HCT116 (cell line): ENCODE measurements around the gene CLIP2. TPM values are rescaled to one million over a fixed set of nuclear protein-coding genes. Genes with fewer than 3 reads are reported as not detected.
A peak's percentile ranks its signal among the peaks of the same experiment; 100 is the strongest.

Source experiments
- ATAC-seq: fragments of 200-7000 bp; cut with Tn5 transposase; 2 replicates; pipeline ENCODE4 v1.9.1; 2020; ENCODE audit warnings: mild to moderate bottlenecking, moderate library complexity
- BruUV-seq: library from RNA; stranded (reverse); fragments of 400-500 nt; replicated peaks from 2 replicates; lab custom pipeline; 2021; lab: Mats Ljungman, UMichigan
- CTCF ChIA-PET: fragments of 300-600 bp; sonication (Branson Sonifier 250); formaldehyde crosslinking; loops from one replicate; lab custom pipeline; 2021; ENCODE audit warnings: antibody characterized with exemption; lab: Charles Lee
- POLR2A ChIA-PET: fragments of 300-600, 350-600 bp; sonication (Branson Sonifier 250); formaldehyde crosslinking; loops from one replicate; lab custom pipeline; 2021; ENCODE audit warnings: antibody characterized with exemption; lab: Charles Lee
- RAD21 ChIA-PET, 2 experiments: fragments of 300-600 bp; sonication (Branson Sonifier 250); formaldehyde crosslinking; loops; one replicate each; lab custom pipeline; 2023; ENCODE audit warnings: low total read pairs in 2 of 2; ENCODE audit not compliant: uncharacterized antibody in 2 of 2, unreplicated experiment in 2 of 2, low non-redundant PET in 1 of 2; lab: Charles Lee
- DNase-seq: peaks from one replicate; pipeline ENCODE4 v3.0.0-alpha.2; 2010; ENCODE audit warnings: low read depth, low spot score
- H2AFZ ChIP-seq: fragments of 200-600 bp; shearing (Covaris generic), sonication (generic); 2 replicates; pipeline ENCODE4 v1.6.1; 2017; ENCODE audit warnings: low read depth, mixed run types, mixed read lengths, antibody characterized with exemption, low read length; ENCODE audit not compliant: poor library complexity, severe bottlenecking
- H3K27ac ChIP-seq: 2 replicates; pipeline ENCODE4 v1.5.1; 2012; ENCODE audit warnings: low read depth, low read length
- H3K27me3 ChIP-seq: fragments of 200-600 bp; sonication (generic); 2 replicates; pipeline ENCODE4 v1.6.1; 2016; ENCODE audit warnings: mixed run types, low read length, mixed read lengths; ENCODE audit not compliant: insufficient read depth
- H3K36me3 ChIP-seq, 2 experiments: fragments of 200-500 bp in 1 of 2; fragments of 200-600 bp in 1 of 2; sonication (Bioruptor generic) in 1 of 2; sonication (generic) in 1 of 2; 2 replicates each; pipeline versions ENCODE4 v1.5.1 to v1.6.1; 2014 to 2016; ENCODE audit warnings: low read length in 2 of 2, inconsistent platforms in 1 of 2, mixed read lengths in 1 of 2, mixed run types in 1 of 2; ENCODE audit not compliant: insufficient read depth in 2 of 2, control insufficient read depth in 1 of 2
- H3K4me1 ChIP-seq, 2 experiments: fragments of 200-600 bp in 1 of 2; sonication (generic) in 1 of 2; 2 replicates each; pipeline versions ENCODE4 v1.5.1 to v1.6.1; 2012 to 2017; ENCODE audit warnings: low read length in 2 of 2, inconsistent platforms in 1 of 2, mild to moderate bottlenecking in 1 of 2, mixed read lengths in 1 of 2, mixed run types in 1 of 2, moderate library complexity in 1 of 2; ENCODE audit not compliant: insufficient read depth in 2 of 2, control insufficient read depth in 1 of 2
- H3K4me2 ChIP-seq: fragments of 200-600 bp; sonication (generic); 2 replicates; pipeline ENCODE4 v1.6.1; 2017; ENCODE audit warnings: mixed run types, low read length, mixed read lengths
- H3K4me3 ChIP-seq, 2 experiments: fragments of 200-600 bp in 1 of 2; sonication (generic) in 1 of 2; replicated peaks in 1 of 2; 2 replicates each; pipeline ENCODE4 v1.5.1; 2011 to 2016; ENCODE audit warnings: low read length in 2 of 2, control low read depth in 1 of 2, low read depth in 1 of 2, mild to moderate bottlenecking in 1 of 2, mixed read lengths in 1 of 2, mixed run types in 1 of 2
- H3K79me2 ChIP-seq: fragments of 200-600 bp; sonication (generic); 2 replicates; pipeline ENCODE4 v1.6.1; 2017; ENCODE audit warnings: mild to moderate bottlenecking, mixed run types, low read length, moderate library complexity, mixed read lengths; ENCODE audit not compliant: insufficient read depth
- H3K9ac ChIP-seq: fragments of 200-600 bp; sonication (generic); 2 replicates; pipeline ENCODE4 v1.6.1; 2016; ENCODE audit warnings: low read length, mixed read lengths
- H3K9me2 ChIP-seq: fragments of 200-600 bp; sonication (generic), shearing (Covaris generic); 2 replicates; pipeline ENCODE4 v1.6.1; 2017; ENCODE audit warnings: mixed run types, mild to moderate bottlenecking, moderate library complexity; ENCODE audit not compliant: insufficient read depth
- H3K9me3 ChIP-seq, 2 experiments: fragments of 200-500 bp in 1 of 2; fragments of 200-600 bp in 1 of 2; sonication (Bioruptor generic) in 1 of 2; sonication (generic) in 1 of 2; 2 replicates each; pipeline ENCODE4 v1.6.1; 2014 to 2017; ENCODE audit warnings: low read length in 2 of 2, mixed read lengths in 2 of 2, inconsistent platforms in 1 of 2, low read depth in 1 of 2, mild to moderate bottlenecking in 1 of 2, mixed run types in 1 of 2, moderate library complexity in 1 of 2; ENCODE audit not compliant: control insufficient read depth in 1 of 2, insufficient read depth in 1 of 2
- H4K20me1 ChIP-seq: fragments of 200-600 bp; sonication (generic), shearing (Covaris generic); 2 replicates; pipeline ENCODE4 v1.6.1; 2017; ENCODE audit warnings: mixed run types, mild to moderate bottlenecking, moderate library complexity; ENCODE audit not compliant: insufficient read depth
- CBX3 ChIP-seq: IDR thresholded peaks from 2 replicates; pipeline ENCODE4 v1.6.1; 2012; ENCODE audit warnings: low read depth
- EGR1 ChIP-seq: IDR thresholded peaks from 2 replicates; pipeline ENCODE4 v1.6.1; 2012; ENCODE audit warnings: low read depth
- ELF1 ChIP-seq: IDR thresholded peaks from 2 replicates; pipeline ENCODE4 v1.6.1; 2012; ENCODE audit warnings: low read depth, borderline replicate concordance
- EZH2phosphoT487 ChIP-seq: fragments of 200-600 bp; IDR thresholded peaks from 2 replicates; pipeline ENCODE4 v1.6.1; 2018; ENCODE audit warnings: antibody characterized with exemption, borderline replicate concordance
- POLR2A ChIP-seq: IDR thresholded peaks from 2 replicates; pipeline ENCODE4 v1.7.0; 2011; ENCODE audit warnings: borderline replicate concordance; ENCODE audit not compliant: insufficient read depth, insufficient read length; ENCODE audit errors: extremely low read depth
- POLR2AphosphoS5 ChIP-seq: IDR thresholded peaks from 2 replicates; pipeline ENCODE4 v1.6.1; 2011; ENCODE audit warnings: mild to moderate bottlenecking, low read depth, low read length, moderate library complexity
- REST ChIP-seq: IDR thresholded peaks from 2 replicates; pipeline ENCODE4 v1.6.1; 2012; ENCODE audit warnings: low read depth
- SRF ChIP-seq: IDR thresholded peaks from 2 replicates; pipeline ENCODE4 v1.6.1; 2012; ENCODE audit warnings: low read depth
- YY1 ChIP-seq: IDR thresholded peaks from 2 replicates; pipeline ENCODE4 v1.6.1; 2011; ENCODE audit warnings: low read length, low read depth, moderate library complexity, mild to moderate bottlenecking; ENCODE audit not compliant: insufficient replicate concordance; ENCODE audit errors: extremely low read depth
- ZNF274 ChIP-seq: fragments of 200-500 bp; sonication (Bioruptor generic); IDR thresholded peaks from 2 replicates; pipeline ENCODE4 v1.6.1; 2014; ENCODE audit warnings: mild to moderate bottlenecking, low read depth, low read length, inconsistent platforms
- intact Hi-C: fragments of 100-400 bp; cut with micrococcal nuclease; formaldehyde crosslinking; loops from 2 replicates; pipeline ENCODE4 v1.10.0; 2022
- total RNA-seq: library from RNA; stranded (reverse); gene quantifications from one replicate; pipeline ENCODE4 v1.2.1, GENCODE V29; 2021; ENCODE audit not compliant: unreplicated experiment
- TF ChIP-seq, protein P1 (sequence below): IDR thresholded peaks from 2 replicates; pipeline ENCODE4 v1.6.1; 2011; ENCODE audit warnings: mild to moderate bottlenecking, low read length, moderate library complexity; ENCODE audit not compliant: insufficient replicate concordance; ENCODE audit errors: extremely low read depth

The CLIP2 gene
- total RNA-seq, 1 experiment from 2014 or later: 40.1 TPM

GRCh38 chr7:74302745-74303221, 13.6 kb downstream of the CLIP2 start:
- no peak overlapping the region for H3K4me3 ChIP-seq
- H3K9me2 ChIP-seq: no peaks in the 10 kb centered on the region
- TF ChIP-seq, protein P1, sequence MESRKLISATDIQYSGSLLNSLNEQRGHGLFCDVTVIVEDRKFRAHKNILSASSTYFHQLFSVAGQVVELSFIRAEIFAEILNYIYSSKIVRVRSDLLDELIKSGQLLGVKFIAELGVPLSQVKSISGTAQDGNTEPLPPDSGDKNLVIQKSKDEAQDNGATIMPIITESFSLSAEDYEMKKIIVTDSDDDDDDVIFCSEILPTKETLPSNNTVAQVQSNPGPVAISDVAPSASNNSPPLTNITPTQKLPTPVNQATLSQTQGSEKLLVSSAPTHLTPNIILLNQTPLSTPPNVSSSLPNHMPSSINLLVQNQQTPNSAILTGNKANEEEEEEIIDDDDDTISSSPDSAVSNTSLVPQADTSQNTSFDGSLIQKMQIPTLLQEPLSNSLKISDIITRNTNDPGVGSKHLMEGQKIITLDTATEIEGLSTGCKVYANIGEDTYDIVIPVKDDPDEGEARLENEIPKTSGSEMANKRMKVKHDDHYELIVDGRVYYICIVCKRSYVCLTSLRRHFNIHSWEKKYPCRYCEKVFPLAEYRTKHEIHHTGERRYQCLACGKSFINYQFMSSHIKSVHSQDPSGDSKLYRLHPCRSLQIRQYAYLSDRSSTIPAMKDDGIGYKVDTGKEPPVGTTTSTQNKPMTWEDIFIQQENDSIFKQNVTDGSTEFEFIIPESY: no peak
- no peak for TF ChIP-seq EZH2phosphoT487
- no peak for TF ChIP-seq REST
- no peak for TF ChIP-seq POLR2AphosphoS5
- TF ChIP-seq SRF: no peak
- no peak for TF ChIP-seq ELF1
- TF ChIP-seq ZNF274: no peak
- no peak for TF ChIP-seq POLR2A
- no peak for TF ChIP-seq EGR1
- TF ChIP-seq CBX3: no peak
- TF ChIP-seq YY1: no peak
- H3K36me3 ChIP-seq: no peaks in the 10 kb centered on the region
- DNase-seq (no peak), ATAC-seq (no peak)
- peaks cover 58% of the 10 kb centered on the region for H3K79me2 ChIP-seq
- no peak overlapping the region; the same call in 1 of the 2 replicates for H3K27ac ChIP-seq
- H3K9ac ChIP-seq: no peak overlapping the region; the same call in 1 of the 2 replicates
- ChIA-PET POLR2A (no interaction called here), RAD21 (no interaction called here), CTCF (no interaction called here)
- H2AFZ ChIP-seq: no peak overlapping the region
- H3K27me3 ChIP-seq: no peaks in the 10 kb centered on the region
- H3K9me3 ChIP-seq: no peaks in the 10 kb centered on the region
- intact Hi-C loops: no loop called here
- no TSS peak for BruUV-seq
- peaks cover 50 to 72% of the 10 kb centered on the region in 2 experiments for H3K4me1 ChIP-seq
- no peaks in the 10 kb centered on the region for H4K20me1 ChIP-seq
- peak overlapping the region; percentile 14; the same call in 1 of the 2 replicates for H3K4me2 ChIP-seq
